MCF 10A (cell line): ENCODE results near the gene LRMDA. TPM values are rescaled to one million over a fixed set of nuclear protein-coding genes. Genes with fewer than 3 reads are reported as not detected.

Experiments used
- BruUV-seq: library from RNA; stranded (reverse); fragments of 400-500 nt; replicated peaks from 2 replicates; lab custom pipeline; 2021; lab: Mats Ljungman, UMichigan
- CTCF ChIA-PET: fragments of 300-600 bp; sonication (Branson Sonifier 250); formaldehyde crosslinking; extraction: SDS; loops from one replicate; lab custom pipeline; 2021; ENCODE audit warnings: antibody characterized with exemption, inconsistent platforms; lab: Yijun Ruan, JAX
- POLR2A ChIA-PET: fragments of 300-600, 350-650 bp; sonication (Branson Sonifier 250); formaldehyde crosslinking; extraction: SDS; loops from one replicate; lab custom pipeline; 2020; ENCODE audit warnings: antibody characterized with exemption, inconsistent platforms; lab: Yijun Ruan, JAX
- DNase-seq: peaks from one replicate; pipeline ENCODE4 v3.0.0-alpha.2; 2018; ENCODE audit not compliant: unreplicated experiment
- H3K27ac Mint-ChIP-seq: one replicate; pipeline ENCODE4 v1.8.0; 2022; ENCODE audit warnings: mild to moderate bottlenecking, low read depth, mixed read lengths; ENCODE audit not compliant: unreplicated experiment
- H3K27me3 Mint-ChIP-seq: one replicate; pipeline ENCODE4 v1.8.0; 2022; ENCODE audit warnings: mixed read lengths; ENCODE audit not compliant: insufficient read depth, unreplicated experiment
- H3K36me3 Mint-ChIP-seq: one replicate; pipeline ENCODE4 v1.8.0; 2022; ENCODE audit warnings: mild to moderate bottlenecking, moderate library complexity, mixed read lengths; ENCODE audit not compliant: insufficient read depth, unreplicated experiment
- H3K4me1 Mint-ChIP-seq: one replicate; pipeline ENCODE4 v1.8.0; 2022; ENCODE audit warnings: mixed read lengths; ENCODE audit not compliant: insufficient read depth, unreplicated experiment
- H3K4me3 Mint-ChIP-seq: one replicate; pipeline ENCODE4 v1.8.0; 2022; ENCODE audit warnings: mild to moderate bottlenecking, moderate library complexity, mixed read lengths; ENCODE audit not compliant: unreplicated experiment
- H3K9me3 Mint-ChIP-seq: one replicate; pipeline ENCODE4 v1.8.0; 2022; ENCODE audit warnings: mixed read lengths; ENCODE audit not compliant: unreplicated experiment
- CTCF ChIP-seq: fragments of 200-600 bp; IDR thresholded peaks from one replicate; pipeline ENCODE4 v1.8.0; 2022; ENCODE audit warnings: antibody characterized with exemption, mild to moderate bottlenecking; ENCODE audit not compliant: unreplicated experiment
- intact Hi-C: fragments of 100-400 bp; cut with micrococcal nuclease; formaldehyde crosslinking; loops from 2 replicates; pipeline ENCODE4 v1.14.1; 2022
- total RNA-seq: library from RNA; stranded (reverse); gene quantifications from 2 replicates; pipeline ENCODE4 v1.2.3, GENCODE V29; 2022

LRMDA gene
- total RNA-seq, 1 experiment from 2014 or later: not detected

GRCh38 chr10:76352300-76352699 lies 920.9 kb downstream of the LRMDA start:
- Mint-ChIP-seq H3K9me3 (peaks cover 12% of the 10 kb centered on the region), H3K4me1 (peaks cover 31% of the 10 kb centered on the region), H3K27ac (peak overlapping the region; percentile 93), H3K4me3 (no peak overlapping the region), H3K27me3 (no peaks in the 10 kb centered on the region), H3K36me3 (no peaks in the 10 kb centered on the region)
- ChIA-PET POLR2A (interaction anchor here (0.6 to 1.6 kb wide), 3 partner anchors 8 to 26 kb away, joined by 3 to 6 read pairs (median 4); no protein-coding TSS in a partner anchor), CTCF (no interaction called here)
- intact Hi-C loops: no loop called here
- peak; percentile 94 for DNase-seq
- no TSS peak for BruUV-seq
- TF ChIP-seq CTCF: no peak

DNA sequence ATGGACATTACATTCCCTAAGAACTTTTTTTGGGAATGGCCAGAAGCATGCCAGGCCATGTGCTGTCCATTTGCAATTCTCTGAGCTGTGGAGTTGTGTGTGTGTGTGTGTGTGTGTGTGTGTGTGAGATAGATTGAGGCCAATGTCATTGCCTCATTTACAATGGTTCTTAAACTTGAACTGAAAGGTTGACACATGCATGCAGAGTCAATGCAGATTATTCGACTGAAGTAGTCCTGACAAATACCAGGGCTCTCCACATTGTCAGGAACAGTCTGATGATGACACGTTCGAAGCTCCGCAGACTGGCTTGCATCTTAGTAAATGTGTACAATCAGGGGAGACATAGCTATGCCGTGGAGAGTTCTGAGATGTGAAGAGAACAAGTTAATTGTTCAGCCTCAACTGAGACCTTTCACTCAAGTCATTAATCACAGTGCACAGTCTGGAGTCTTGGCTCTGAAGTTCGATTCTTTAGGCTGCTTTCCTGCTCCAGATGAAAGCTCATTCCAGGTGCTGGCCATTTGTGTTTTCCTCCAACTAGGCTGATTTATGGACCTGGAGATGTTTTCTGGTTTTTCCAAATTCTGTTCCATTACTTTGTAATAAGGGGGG lies 921.9 kb downstream of the LRMDA start:
- no peaks in the 10 kb centered on the region for H3K36me3 Mint-ChIP-seq
- intact Hi-C loops: no loop called here
- ChIA-PET POLR2A (no interaction called here), CTCF (interaction anchor here (0.8 kb wide), 1 partner anchor 989 kb away, joined by 8 read pairs; no protein-coding TSS in a partner anchor)
- no peak for TF ChIP-seq CTCF
- peaks cover 12% of the 10 kb centered on the region for H3K9me3 Mint-ChIP-seq
- no peak for DNase-seq
- no TSS peak for BruUV-seq
- peak overlapping the region; percentile 93 for H3K27ac Mint-ChIP-seq
- H3K4me1 Mint-ChIP-seq: peaks cover 31% of the 10 kb centered on the region
- no peak overlapping the region for H3K4me3 Mint-ChIP-seq
- H3K27me3 Mint-ChIP-seq: no peaks in the 10 kb centered on the region

DNA sequence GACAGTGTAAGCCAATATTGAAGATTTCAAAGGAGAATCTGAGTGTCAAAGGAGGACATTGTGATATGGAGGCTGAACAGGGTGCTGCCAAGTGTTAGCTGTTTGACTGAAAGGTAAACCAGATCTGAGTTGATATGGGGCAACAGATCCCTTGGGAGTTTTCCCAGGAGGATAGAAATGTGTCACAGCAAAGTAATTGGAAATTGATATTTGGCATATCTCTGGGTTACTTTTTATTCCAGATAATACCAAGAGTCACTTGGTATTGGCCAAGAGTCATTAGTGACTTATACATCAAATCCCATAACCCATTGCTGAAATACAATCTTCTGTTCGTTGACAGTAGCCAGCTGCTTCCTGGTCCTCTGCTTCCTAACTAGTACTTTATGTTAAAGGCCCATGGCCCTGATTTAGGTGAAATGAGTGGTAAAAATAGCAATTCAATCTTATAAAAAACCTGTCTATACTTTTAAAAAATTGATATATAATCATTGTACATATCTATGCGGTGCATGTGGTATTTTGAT lies 922.9 kb downstream of the LRMDA start:
- Mint-ChIP-seq H3K9me3 (peaks cover 12% of the 10 kb centered on the region), H3K4me1 (peaks cover 31% of the 10 kb centered on the region), H3K36me3 (no peaks in the 10 kb centered on the region), H3K27ac (no peak overlapping the region), H3K27me3 (no peaks in the 10 kb centered on the region), H3K4me3 (no peak overlapping the region)
- TF ChIP-seq CTCF: no peak
- no TSS peak for BruUV-seq
- ChIA-PET CTCF (no interaction called here), POLR2A (no interaction called here)
- intact Hi-C loops: no loop called here
- no peak for DNase-seq

GRCh38 chr10:76354921-76355320 lies 923.5 kb downstream of the LRMDA start:
- POLR2A ChIA-PET: no interaction called here
- BruUV-seq: no TSS peak
- Mint-ChIP-seq H3K27me3 (no peaks in the 10 kb centered on the region), H3K27ac (no peak overlapping the region), H3K36me3 (no peaks in the 10 kb centered on the region), H3K4me1 (peaks cover 31% of the 10 kb centered on the region), H3K4me3 (no peak overlapping the region), H3K9me3 (peaks cover 12% of the 10 kb centered on the region)
- intact Hi-C loops: no loop called here
- no peak for TF ChIP-seq CTCF
- CTCF ChIA-PET: no interaction called here
- no peak for DNase-seq
